Skeletal muscle tissue (tissue), 4 donors: Measurements from ENCODE around the gene JOSD2. TPM values are rescaled to one million over a fixed set of nuclear protein-coding genes. Genes with fewer than 3 reads are reported as not detected.

Experiments used
- H3K27ac ChIP-seq: one replicate; pipeline ENCODE4 v1.7.0; 2013; ENCODE audit warnings: mild to moderate bottlenecking, low read depth, low read length, inconsistent platforms
- H3K27me3 ChIP-seq, 3 donors: one replicate each; pipeline ENCODE4 v1.7.0; 2013; ENCODE audit warnings: low read length in 3 of 3; ENCODE audit not compliant: control insufficient read depth in 3 of 3, insufficient read depth in 3 of 3
- H3K36me3 ChIP-seq, 3 donors: one replicate each; pipeline ENCODE4 v1.7.0; 2013; ENCODE audit warnings: low read length in 3 of 3; ENCODE audit not compliant: control insufficient read depth in 3 of 3, insufficient read depth in 3 of 3
- H3K4me1 ChIP-seq, 3 donors: one replicate each; pipeline ENCODE4 v1.7.0; 2013; ENCODE audit warnings: low read length in 3 of 3, mild to moderate bottlenecking in 3 of 3; ENCODE audit not compliant: control insufficient read depth in 3 of 3, insufficient read depth in 3 of 3
- H3K4me3 ChIP-seq, 3 donors: one replicate each; pipeline ENCODE4 v1.7.0; 2013; ENCODE audit warnings: low read length in 3 of 3
- H3K9ac ChIP-seq, 3 donors: one replicate each; pipeline ENCODE4 v1.7.0; 2013; ENCODE audit warnings: low read length in 3 of 3, mild to moderate bottlenecking in 3 of 3, moderate library complexity in 2 of 3, low read depth in 1 of 3
- H3K9me3 ChIP-seq, 3 donors: one replicate each; pipeline ENCODE4 v1.7.0; 2013; ENCODE audit warnings: low read length in 3 of 3; ENCODE audit not compliant: control insufficient read depth in 3 of 3
- total RNA-seq: library from RNA; depleted of rRNA; stranded (reverse); fragments of >200 nt; gene quantifications from one replicate; pipeline ENCODE4 v1.2.3, GENCODE V29; 2014
- donor health status: Osteomylitis.

Gene JOSD2
- total RNA-seq, 1 donor from 2014 or later = 13.0 TPM

- no peak overlapping the region for H3K4me3 ChIP-seq
- no peak overlapping the region for H3K27ac ChIP-seq
- no peak overlapping the region for H3K9ac ChIP-seq
- peaks cover 2 to 20% (median 7%) of the 10 kb centered on the region in 3 donors for H3K4me1 ChIP-seq
- H3K9me3 ChIP-seq = no peaks in the 10 kb centered on the region
- H3K27me3 ChIP-seq = peaks cover 18 to 33% (median 22%) of the 10 kb centered on the region in 3 donors
- peaks cover 6 to 52% (median 40%) of the 10 kb centered on the region in 3 donors for H3K36me3 ChIP-seq
These were observed 52.5 kb downstream of the JOSD2 start for GRCh38 chr19:50458396-50459066.

GRCh38 chr19:50457300-50457699 is 53.7 kb downstream of the JOSD2 start:
- H3K4me3 ChIP-seq = no peak overlapping the region
- no peak overlapping the region for H3K9ac ChIP-seq
- H3K9me3 ChIP-seq = no peaks in the 10 kb centered on the region
- H3K27me3 ChIP-seq = peaks cover 18 to 33% (median 22%) of the 10 kb centered on the region in 3 donors
- H3K36me3 ChIP-seq = peaks cover 6 to 53% (median 39%) of the 10 kb centered on the region in 3 donors
- peaks cover 2 to 15% (median 7%) of the 10 kb centered on the region in 3 donors for H3K4me1 ChIP-seq
- H3K27ac ChIP-seq = no peak overlapping the region

Other genes with a start within 250 kb of the JOSD2 start
- gene KCNC3, start 181.8 kb downstream of the JOSD2 start, total RNA-seq = under 0.01 TPM
- not detected for gene NAPSA, start 145.6 kb downstream of the JOSD2 start, total RNA-seq
- gene NR1H2, start 134.7 kb downstream of the JOSD2 start, total RNA-seq = 32.9 TPM
- 19.8 TPM for gene POLD1, start 126.8 kb downstream of the JOSD2 start, total RNA-seq
- gene SPIB, start 92.3 kb downstream of the JOSD2 start, total RNA-seq = under 0.01 TPM
- 119 TPM for gene MYBPC2, start 78.3 kb downstream of the JOSD2 start, total RNA-seq
- gene EMC10, start 34.7 kb downstream of the JOSD2 start, total RNA-seq = 29.2 TPM
- gene GARIN5A, start 34.3 kb downstream of the JOSD2 start, total RNA-seq = 0.52 TPM
- not detected for gene ASPDH, start 2.7 kb upstream of the JOSD2 start, total RNA-seq
- 5.2 TPM for gene LRRC4B, start 57.2 kb upstream of the JOSD2 start, total RNA-seq
- not detected for gene SYT3, start 128.7 kb upstream of the JOSD2 start, total RNA-seq
- not detected for gene C19orf81, start 138.3 kb upstream of the JOSD2 start, total RNA-seq
- 6.8 TPM for gene SHANK1, start 208.6 kb upstream of the JOSD2 start, total RNA-seq
- 11.5 TPM for gene CLEC11A, start 212.2 kb upstream of the JOSD2 start, total RNA-seq